ENCODE results near the gene UBE2G2. TPM values are rescaled to one million over a fixed set of nuclear protein-coding genes. Genes with fewer than 3 reads are reported as not detected.
A peak's percentile ranks its signal among the peaks of the same experiment; 100 is the strongest.

UBE2G2 gene
- total RNA-seq, 1 donor: 75.3 TPM

DNA sequence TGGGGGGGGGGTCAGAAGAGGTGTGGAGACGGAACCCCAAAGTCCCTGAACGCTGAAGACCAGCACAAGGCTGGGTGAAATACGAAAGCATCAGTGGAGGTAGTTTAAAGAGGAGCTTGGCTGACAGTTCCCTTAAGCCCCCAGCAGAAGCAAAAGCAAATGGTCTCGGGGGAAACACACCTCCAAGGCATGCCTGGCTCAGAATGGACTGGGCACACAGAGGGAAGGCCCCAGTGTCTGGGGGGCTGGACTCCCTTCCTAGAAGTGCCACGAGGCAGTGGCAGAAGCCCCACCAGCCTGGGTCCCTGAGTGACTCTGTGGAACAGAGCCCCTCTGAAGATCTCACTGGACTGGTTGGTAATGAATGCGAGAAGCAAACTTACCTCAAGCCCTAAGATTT, 43.9 kb downstream of the UBE2G2 start:
- Histone ChIP-seq H3K4me2 (ENCODE audit: insufficient read depth, low read length) (no peak overlapping the region), H3K27ac (ENCODE audit: low read depth, low read length) (no peak overlapping the region), H3K27me3 (ENCODE audit: insufficient read depth, low read length) (no peaks in the 10 kb centered on the region), H3K79me2 (ENCODE audit: insufficient read depth, low read length) (no peaks in the 10 kb centered on the region), H2AFZ (ENCODE audit: low read length) (no peak overlapping the region), H3K36me3 (ENCODE audit: insufficient read depth, low read length) (no peaks in the 10 kb centered on the region), H3K4me3 (ENCODE audit: insufficient read depth, low read length) (no peak overlapping the region), H3K4me1 (ENCODE audit: insufficient read depth, low read length) (no peaks in the 10 kb centered on the region), H3K9me3 (ENCODE audit: low read depth, low read length) (no peaks in the 10 kb centered on the region), H4K20me1 (ENCODE audit: insufficient read depth, low read length) (no peaks in the 10 kb centered on the region)
- TF ChIP-seq, protein P1, sequence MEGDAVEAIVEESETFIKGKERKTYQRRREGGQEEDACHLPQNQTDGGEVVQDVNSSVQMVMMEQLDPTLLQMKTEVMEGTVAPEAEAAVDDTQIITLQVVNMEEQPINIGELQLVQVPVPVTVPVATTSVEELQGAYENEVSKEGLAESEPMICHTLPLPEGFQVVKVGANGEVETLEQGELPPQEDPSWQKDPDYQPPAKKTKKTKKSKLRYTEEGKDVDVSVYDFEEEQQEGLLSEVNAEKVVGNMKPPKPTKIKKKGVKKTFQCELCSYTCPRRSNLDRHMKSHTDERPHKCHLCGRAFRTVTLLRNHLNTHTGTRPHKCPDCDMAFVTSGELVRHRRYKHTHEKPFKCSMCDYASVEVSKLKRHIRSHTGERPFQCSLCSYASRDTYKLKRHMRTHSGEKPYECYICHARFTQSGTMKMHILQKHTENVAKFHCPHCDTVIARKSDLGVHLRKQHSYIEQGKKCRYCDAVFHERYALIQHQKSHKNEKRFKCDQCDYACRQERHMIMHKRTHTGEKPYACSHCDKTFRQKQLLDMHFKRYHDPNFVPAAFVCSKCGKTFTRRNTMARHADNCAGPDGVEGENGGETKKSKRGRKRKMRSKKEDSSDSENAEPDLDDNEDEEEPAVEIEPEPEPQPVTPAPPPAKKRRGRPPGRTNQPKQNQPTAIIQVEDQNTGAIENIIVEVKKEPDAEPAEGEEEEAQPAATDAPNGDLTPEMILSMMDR (IDR thresholded peaks at IDR 0.05; ENCODE audit: extremely low read depth, low read depth, low read length): no peak
- DNase-seq (ENCODE audit: insufficient read length, low spot score, missing footprints): peak; percentile 56

GRCh38 chr21:44756423-44757185, 45.0 kb downstream of the UBE2G2 start:
- Histone ChIP-seq H3K36me3 (ENCODE audit: insufficient read depth, low read length) (no peaks in the 10 kb centered on the region), H3K27me3 (ENCODE audit: insufficient read depth, low read length) (no peaks in the 10 kb centered on the region), H4K20me1 (ENCODE audit: insufficient read depth, low read length) (no peaks in the 10 kb centered on the region), H3K4me3 (ENCODE audit: insufficient read depth, low read length) (no peak overlapping the region), H2AFZ (ENCODE audit: low read length) (no peak overlapping the region), H3K4me2 (ENCODE audit: insufficient read depth, low read length) (no peak overlapping the region), H3K79me2 (ENCODE audit: insufficient read depth, low read length) (no peaks in the 10 kb centered on the region), H3K27ac (ENCODE audit: low read depth, low read length) (no peak overlapping the region), H3K4me1 (ENCODE audit: insufficient read depth, low read length) (no peaks in the 10 kb centered on the region), H3K9me3 (ENCODE audit: low read depth, low read length) (no peaks in the 10 kb centered on the region)
- no peak for DNase-seq (ENCODE audit: insufficient read length, low spot score, missing footprints)
- TF ChIP-seq, protein P1 (IDR thresholded peaks at IDR 0.05; ENCODE audit: extremely low read depth, low read depth, low read length): no peak

- Histone ChIP-seq H3K4me1 (ENCODE audit: insufficient read depth, low read length) (no peaks in the 10 kb centered on the region), H4K20me1 (ENCODE audit: insufficient read depth, low read length) (no peaks in the 10 kb centered on the region), H3K36me3 (ENCODE audit: insufficient read depth, low read length) (no peaks in the 10 kb centered on the region), H3K4me3 (ENCODE audit: insufficient read depth, low read length) (no peak overlapping the region), H3K79me2 (ENCODE audit: insufficient read depth, low read length) (no peaks in the 10 kb centered on the region), H2AFZ (ENCODE audit: low read length) (no peak overlapping the region), H3K9me3 (ENCODE audit: low read depth, low read length) (no peaks in the 10 kb centered on the region), H3K27me3 (ENCODE audit: insufficient read depth, low read length) (no peaks in the 10 kb centered on the region), H3K4me2 (ENCODE audit: insufficient read depth, low read length) (no peak overlapping the region), H3K27ac (ENCODE audit: low read depth, low read length) (no peak overlapping the region)
- DNase-seq (ENCODE audit: insufficient read length, low spot score, missing footprints): peak; percentile 79
- TF ChIP-seq, protein P1 (IDR thresholded peaks at IDR 0.05; ENCODE audit: extremely low read depth, low read depth, low read length): no peak
Measured at GRCh38 chr21:44755227-44755626, 46.4 kb downstream of the UBE2G2 start.

DNA sequence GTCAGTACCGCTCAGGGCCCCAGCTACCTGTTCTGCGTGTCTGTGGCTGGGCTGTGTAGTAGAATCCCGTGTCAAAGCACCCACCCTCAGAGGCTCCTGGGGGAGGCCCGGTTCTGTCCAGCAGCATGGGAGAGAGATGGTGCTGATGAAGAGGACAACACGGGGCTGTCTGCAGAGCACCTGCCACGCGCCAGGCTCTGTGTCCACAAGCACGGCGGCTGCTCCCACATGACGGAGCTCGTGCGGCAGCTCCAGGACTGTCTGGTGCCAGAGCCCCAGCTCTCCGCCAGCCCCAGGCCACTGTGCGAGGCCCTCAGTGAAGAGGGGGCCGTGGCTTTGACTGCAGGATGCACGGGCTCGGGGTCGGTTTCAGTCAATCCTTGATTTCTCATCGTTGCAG, 48.3 kb downstream of the UBE2G2 start:
- peak; percentile 68 for DNase-seq (ENCODE audit: insufficient read length, low spot score, missing footprints)
- Histone ChIP-seq H3K36me3 (ENCODE audit: insufficient read depth, low read length) (no peaks in the 10 kb centered on the region), H3K79me2 (ENCODE audit: insufficient read depth, low read length) (no peaks in the 10 kb centered on the region), H3K9me3 (ENCODE audit: low read depth, low read length) (no peaks in the 10 kb centered on the region), H4K20me1 (ENCODE audit: insufficient read depth, low read length) (no peaks in the 10 kb centered on the region), H3K4me3 (ENCODE audit: insufficient read depth, low read length) (no peak overlapping the region), H3K27ac (ENCODE audit: low read depth, low read length) (no peak overlapping the region), H3K4me1 (ENCODE audit: insufficient read depth, low read length) (no peaks in the 10 kb centered on the region), H2AFZ (ENCODE audit: low read length) (no peak overlapping the region), H3K4me2 (ENCODE audit: insufficient read depth, low read length) (no peak overlapping the region), H3K27me3 (ENCODE audit: insufficient read depth, low read length) (peaks cover 4% of the 10 kb centered on the region)
- TF ChIP-seq, protein P1 (IDR thresholded peaks at IDR 0.05; ENCODE audit: extremely low read depth, low read depth, low read length): no peak

Data from osteoblast (primary cell).